ENCODE measurements around the gene ZDHHC14.
A peak's percentile ranks its signal among the peaks of the same experiment; 100 is the strongest.

Gene ZDHHC14

DNA sequence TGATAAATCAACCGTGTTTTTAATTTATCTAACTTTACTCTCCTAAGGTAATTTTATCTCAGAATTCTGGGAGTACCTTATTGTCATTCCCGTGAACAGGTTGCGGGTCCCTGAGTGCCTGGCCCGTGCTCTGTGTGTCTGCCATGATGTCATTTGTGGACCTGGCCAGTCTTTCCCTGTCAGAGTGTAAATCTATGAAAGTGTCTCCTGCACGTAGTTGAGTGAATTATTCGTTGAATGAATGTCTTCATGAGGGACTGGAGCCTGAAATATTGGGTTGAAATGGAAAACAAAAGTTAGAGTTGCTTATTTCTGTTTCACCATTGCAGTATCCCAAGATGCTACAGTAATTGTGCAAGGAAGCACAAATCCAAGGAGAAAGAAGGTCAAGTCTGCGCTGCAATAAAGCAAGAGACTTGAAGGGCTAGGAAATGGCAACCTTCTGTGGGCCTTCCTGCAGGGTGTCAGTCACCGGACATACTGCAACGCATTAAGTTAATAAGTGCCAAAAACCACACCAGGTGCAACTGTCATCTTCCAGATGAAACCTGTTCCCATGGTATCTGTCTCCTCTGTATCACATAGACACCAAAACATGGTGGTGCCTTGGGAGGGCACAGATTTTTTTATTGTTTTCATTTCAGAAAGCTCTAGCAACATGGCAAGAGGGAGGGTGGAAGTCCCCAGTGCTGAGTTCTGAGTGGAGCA, 135.5 kb downstream of the ZDHHC14 start:
- DNase-seq (ENCODE audit: low spot score), result no peak

DNA sequence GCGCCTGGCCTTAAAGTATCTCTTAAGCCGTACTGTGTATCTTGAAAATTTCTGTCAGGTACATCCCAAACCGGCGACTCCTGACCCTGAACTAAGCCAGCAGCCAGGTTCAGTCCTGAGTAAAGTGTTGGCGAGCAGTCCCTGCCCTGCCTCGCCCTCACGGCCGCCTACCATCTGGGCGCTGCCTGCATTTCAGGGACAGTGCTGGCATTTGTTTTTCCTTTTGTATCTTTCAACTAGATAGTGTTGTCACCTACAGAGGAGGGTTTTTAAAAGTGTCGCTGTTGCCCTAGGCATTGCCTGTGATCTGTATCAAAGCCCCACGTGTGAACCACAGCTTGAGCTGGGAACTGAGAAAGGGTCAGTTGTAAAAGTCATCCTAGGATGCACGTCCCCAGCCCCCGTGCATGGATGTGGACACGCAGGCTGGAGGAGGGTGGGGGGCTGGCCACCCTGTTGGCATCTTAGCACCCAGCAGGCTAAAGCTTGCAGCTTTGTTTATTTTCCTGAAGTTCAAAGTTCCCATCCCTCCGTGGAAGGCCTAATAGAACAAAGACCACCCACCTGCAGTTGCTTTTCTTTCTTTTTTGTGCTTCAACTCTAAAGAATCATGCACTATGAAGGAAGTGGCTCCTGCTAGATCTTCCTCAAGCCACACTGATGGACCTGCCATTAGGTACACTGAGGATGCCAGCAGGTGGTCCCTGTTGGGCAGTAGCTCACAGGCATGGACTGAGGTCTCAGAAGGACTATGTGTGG, 136.8 kb downstream of the ZDHHC14 start:
- no peak for DNase-seq (ENCODE audit: low spot score)

DNA sequence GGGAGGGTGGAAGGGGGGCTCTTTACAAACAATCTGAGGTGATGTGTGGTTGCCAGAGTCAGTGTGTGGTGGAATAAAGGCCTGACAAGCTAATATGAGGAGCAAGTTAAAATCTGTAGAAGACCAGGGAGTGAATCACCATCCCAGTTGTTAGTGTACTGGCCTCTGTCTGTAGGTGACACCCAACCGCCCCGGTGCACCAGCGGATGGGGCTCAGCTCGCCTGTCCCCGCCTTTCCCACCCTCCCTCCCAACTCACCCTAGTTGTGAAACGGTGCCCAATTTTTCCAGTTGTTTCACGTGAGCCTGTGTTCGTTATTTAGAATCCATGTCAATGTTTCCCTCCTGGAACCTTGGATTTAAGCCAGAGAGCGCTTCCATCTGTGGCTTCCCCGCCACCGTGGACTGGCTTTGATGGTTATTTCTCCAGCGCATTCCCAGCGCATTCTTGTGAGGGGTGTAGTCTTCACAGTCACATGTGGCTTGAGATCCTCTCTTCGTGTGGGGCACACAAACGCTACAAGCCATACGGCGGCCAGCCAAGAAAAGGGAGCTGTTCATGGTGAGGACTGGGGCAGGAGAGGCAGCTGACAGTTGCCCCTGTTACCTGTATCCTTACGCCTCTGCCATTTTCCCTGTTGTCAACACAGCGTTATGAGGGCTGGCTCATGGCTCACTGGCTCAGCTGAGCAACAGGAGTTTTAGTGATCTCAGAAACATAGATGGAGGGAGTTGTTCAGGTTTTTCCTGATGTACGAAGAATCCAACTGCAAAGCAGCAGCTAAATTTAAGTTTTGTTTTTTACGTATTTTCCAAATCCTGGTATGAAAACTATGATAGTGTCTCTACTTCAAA, 137.6 kb downstream of the ZDHHC14 start:
- no peak for DNase-seq (ENCODE audit: low spot score)

DNA sequence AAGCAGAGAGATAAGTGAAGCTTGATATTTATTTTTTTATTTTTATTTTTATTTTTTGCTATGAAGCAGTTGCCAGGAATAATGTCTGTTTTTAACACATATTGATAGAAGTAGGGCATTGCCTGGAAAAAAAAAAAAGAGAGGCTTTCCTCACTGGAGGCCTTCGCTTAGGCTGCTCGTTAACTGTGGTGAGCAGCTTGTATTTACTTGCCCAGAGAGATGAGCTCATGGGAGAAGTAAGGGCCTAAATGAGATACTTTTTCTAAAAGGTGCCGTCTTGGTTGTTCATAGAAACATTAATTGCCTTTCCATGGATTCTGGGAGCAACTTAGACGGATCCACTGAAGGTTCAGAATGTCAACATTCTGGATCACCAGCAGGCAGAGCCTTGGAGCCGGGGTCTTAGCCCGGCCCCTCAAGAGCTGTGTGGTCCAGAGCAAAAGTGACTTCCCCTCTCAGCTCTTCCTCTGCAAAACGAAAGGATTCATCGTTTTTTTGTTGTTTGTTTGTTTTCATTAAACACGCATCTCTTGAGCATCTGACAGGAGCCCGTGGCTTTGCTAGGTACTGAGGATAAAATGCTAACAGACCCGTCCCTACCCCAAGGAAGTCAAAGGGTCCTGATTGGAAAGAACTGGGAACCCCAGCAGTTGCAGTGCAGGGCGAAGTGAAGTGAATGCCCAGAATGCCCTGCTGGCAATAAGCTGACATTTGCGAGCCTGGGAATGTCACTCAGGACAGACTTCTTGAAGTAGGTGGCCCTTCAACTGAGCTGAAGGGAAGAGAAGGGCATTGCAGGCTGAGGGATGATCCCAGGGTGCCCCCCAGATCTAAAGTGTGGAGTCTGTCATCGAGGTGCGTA, 138.5 kb downstream of the ZDHHC14 start:
- no peak for DNase-seq (ENCODE audit: low spot score)

DNA sequence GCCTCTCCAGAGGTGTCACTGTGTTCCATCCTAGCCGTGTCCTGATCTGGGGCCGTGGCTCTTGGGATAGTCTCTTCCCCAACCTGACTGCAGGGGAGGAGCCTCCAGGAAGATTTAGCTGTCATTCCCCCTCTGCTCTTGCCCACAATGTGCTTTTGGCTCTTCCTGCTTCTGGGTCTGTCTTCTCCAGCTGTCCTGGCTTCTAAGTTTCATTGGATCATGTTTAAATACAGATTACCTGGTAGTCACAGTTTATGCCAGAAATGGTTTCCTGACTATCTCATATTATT, 139.1 kb downstream of the ZDHHC14 start:
- no peak for DNase-seq (ENCODE audit: low spot score)

DNA sequence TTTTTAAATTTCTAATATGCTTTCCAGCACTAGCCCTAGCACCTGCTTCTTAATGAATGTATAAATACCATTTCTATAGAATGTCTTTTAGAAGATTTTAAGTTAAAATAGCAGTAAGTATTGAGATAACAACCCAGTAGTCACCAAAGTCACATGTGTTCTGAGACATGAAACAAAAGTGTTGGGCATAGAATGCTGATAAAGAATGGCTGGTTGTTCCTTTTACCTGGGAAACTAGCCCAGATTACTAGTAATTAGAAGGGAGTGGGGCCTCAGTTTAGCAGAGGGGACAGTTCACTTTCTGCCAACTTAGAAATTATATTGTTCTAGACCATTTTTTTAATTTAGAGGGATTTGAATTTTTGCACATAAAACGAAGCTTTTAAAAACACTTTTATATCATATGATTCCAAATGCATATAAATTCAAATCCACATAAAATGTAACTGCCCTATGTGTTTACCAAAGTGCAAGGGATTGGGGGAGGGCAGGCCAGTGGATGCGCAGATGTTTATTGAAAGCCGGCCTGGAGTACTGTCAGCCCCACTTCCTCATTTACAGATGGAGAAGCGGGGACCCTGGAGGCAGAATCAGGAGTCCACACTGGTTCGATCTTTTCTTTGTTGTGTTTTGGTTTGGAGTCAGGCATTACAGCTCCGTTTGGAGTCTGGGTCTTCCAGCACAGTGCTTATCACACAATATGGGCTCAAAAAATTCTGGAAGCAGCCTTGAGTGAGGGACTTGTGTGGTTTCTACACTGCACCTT, 139.8 kb downstream of the ZDHHC14 start:
- no peak for DNase-seq (ENCODE audit: low spot score)

DNA sequence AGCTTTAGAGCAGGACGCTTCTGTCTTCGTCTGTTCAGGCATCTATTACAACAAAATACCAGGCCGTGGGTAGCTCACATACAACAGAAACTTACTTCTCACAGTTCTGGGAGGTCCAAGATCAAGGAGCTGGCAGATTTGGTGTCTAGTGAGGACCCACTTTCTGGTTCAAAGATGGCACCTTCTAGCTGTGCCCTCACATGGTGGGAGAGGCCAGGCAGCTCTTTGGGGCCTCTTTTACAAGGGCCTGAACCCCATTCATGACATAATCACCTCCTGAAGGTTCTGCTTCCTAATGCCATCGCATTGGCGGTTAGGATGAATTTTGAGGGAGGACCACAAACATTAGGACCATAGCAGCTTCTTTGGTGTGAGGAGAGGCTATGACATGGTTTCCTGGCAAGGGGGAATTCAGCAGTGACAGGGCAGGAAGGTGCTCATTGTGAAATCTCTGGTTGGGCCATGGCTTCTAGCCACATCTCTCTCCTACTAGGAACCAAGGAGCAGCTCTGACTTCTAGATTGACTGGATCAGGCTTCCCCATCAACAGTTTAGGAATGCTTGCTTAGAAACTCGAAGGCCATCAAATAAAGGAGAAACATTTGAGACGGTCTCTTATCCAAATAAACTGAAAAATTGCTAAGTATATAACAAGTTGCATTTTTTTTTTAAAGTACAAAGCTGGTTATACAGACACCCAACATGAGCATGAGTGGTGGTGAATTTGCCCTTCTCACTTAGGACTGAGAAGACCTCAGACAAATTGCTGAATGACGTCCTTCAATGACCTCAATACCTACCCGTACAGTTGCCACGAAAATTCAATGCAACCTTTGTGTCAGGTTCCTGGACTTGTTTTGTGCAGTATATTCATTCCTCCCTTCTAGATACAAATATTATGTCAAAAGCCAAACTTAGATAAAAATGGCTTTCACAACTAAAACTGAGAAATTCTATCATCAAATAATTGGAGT, 140.7 kb downstream of the ZDHHC14 start:
- no peak for DNase-seq (ENCODE audit: low spot score)

DNA sequence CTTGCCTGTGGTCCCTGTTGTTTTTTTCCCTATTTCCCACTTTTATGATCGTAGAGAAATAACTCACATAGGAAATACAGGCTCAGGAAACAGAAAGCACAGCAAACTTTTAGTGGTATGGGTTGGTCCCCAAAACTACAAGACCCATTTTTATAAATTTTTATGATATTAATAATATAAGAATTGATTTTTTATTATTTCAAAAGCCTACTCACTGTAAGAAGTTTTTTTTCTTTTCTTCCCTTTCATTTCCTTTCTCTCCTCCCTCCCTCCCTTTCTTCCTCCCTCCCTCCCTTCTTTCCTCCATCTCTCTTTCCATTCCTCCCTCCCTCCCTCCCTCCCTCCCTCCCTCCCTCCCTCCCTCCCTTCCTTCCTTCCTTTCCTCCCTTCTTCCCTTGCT, 141.5 kb downstream of the ZDHHC14 start:
- no peak for DNase-seq (ENCODE audit: low spot score)

DNA sequence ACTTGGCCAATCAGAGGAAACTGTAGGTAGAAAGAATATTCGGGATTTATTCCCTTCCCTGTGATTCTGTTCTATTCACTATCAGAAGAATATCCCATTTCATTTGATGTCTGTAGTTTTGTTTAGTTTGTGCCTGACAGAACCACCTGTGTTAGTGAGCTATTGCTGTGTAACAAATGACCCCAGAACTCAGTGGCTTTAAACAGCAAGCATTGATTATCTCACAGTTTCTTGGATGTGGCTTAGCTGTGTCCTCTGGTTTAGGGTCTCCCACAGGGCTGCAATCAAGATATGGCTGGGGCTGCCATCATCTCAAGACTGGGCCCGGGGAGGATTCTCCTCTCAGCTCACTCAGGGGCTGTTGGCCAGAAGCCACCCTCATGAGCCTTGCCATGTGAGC, 143.7 kb downstream of the ZDHHC14 start:
- no peak for DNase-seq (ENCODE audit: low spot score)

DNA sequence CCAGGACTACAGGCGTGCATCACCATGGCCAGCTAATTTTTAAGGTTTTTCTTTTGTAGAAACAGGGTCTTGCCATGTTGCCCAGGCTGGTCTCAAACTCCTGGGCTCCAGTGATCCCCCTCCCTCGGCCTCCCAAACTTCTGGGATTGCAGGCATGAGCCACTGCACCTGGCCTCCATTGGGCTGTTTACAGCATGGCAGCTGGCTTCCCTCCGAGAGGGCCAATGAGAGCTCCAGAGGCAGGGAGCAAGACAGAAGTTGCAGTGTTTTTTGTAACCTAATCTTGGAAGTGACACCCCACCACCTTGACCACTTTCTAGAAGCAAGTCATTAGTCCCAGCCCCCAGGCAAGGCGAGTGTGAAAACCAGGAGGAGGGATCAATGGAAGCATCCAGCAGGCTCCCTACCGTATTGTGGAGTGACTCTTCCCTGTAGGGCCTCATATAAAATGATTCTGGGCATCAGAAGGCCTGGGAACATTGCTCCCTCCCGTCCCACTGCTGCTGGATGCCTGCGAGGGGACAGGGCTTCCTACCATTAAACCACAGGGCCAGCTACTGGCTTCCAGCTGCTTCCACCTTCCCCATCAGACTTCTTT, 144.4 kb downstream of the ZDHHC14 start:
- no peak for DNase-seq (ENCODE audit: low spot score)

DNA sequence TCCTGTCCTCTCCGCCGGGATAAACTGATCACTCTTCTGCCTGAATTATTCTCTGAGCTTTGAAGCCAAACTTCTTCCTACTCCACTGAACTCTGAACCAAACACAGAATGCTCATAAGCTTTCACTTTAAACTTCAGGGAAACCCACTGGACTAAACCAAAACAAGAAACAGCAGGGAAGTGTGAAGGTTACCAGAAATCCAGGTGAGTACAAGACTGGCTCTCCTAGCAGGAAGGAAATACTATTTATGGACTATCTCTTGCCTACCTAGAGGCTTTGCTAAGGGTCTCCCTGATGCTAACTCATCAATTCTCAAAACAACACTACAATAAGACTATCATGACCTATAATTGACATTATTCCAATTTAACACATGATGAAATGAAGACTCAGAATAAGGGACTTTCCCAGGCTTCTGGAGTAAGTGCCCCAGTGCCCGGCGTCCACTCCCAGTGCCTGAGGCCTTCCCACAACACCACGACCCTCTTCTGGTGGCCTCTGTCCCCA, 145.0 kb downstream of the ZDHHC14 start:
- DNase-seq (ENCODE audit: low spot score), result no peak

DNA sequence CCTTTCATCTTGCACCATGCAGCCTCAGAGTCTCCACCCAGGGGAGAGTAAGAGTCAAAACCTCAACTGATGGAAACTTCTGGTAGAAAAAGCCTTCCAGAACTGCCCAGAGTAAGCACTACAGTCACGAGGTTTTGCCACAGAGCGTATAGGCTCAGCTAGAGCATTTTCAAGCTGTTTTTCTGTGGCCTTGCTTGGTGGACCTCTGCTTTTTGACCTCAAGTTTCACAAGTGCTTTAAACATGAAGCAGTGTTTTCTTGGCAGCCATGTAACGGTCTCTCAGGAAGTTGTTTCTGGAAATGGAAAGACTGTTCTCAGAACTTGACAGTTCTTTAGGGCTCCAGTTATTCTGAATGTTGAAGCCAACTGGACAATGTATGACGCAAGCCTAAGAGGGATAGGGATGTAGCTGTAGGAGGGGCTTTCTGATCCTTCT, 146.5 kb downstream of the ZDHHC14 start:
- DNase-seq (ENCODE audit: low spot score), result no peak

DNA sequence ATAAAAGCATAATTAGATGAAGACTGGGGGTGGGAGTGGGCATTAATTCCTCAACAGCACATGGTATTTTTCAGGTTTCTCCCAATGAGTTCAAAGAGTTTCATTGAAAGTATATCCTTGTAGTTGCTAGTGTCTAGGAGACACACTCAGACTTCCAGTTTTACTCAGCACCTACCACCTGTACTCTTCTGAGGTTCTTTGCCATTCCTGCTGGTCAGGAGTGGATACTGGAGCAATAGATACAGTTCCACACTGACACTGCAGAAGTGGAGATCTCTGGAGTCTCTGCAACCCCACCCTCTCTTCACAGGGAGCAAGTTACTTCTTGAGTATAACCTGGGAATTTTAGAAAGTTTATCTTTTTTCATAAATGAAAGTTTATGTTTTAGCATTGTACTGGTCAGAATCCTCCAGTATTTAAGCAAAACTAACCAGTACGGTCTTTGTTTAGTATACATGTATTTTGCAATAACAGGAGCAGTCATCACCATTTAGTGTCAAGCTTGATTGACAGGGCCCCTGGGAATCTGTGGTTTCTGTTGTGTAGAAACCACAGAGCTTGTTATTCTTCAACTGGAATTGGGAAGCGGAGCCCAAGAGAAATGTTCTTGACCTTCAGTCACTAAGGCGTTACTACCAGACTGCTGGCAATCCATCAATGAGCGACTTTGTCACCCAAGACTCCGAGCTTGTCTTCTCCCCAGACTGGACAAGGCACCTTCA, 148.1 kb downstream of the ZDHHC14 start:
- peak; percentile 33 for DNase-seq (ENCODE audit: low spot score)

DNA sequence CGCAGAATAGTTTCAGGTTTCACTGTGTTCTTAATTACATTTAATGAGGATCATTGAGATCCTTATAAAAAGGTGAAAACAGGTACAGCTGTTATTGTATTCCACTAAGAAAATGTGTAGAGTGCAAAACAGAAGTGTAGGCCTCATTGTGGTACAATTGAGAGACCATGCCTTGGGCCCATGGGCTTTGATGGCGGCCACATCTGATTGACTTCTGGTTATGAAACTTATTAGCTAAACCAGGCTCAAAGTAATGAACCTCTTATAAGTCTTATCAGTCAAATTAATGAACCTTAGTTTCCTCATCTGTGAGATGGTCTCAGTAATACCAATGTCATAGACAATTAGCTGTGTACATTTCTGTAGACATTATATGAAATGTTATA, 148.7 kb downstream of the ZDHHC14 start:
- no peak for DNase-seq (ENCODE audit: low spot score)

DNA sequence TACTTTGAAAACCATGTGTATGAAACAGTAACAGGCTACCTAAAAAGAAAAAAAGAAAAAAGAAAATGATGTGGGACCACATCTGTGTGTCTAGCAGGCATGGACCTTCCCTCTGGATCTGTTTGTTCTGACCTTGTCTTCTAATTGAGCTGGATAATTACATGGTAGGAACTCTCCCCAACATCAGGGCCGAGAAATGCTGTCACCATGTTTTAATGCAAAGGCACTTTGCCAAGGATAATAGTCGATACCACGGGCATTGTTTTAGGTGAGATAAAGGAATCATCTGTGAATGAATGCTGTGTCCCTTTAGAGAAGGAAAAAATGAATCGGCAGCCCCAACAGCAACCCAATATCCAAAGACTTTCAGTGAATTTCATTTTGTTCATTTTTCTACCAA, 149.1 kb downstream of the ZDHHC14 start:
- no peak for DNase-seq (ENCODE audit: low spot score)

DNA sequence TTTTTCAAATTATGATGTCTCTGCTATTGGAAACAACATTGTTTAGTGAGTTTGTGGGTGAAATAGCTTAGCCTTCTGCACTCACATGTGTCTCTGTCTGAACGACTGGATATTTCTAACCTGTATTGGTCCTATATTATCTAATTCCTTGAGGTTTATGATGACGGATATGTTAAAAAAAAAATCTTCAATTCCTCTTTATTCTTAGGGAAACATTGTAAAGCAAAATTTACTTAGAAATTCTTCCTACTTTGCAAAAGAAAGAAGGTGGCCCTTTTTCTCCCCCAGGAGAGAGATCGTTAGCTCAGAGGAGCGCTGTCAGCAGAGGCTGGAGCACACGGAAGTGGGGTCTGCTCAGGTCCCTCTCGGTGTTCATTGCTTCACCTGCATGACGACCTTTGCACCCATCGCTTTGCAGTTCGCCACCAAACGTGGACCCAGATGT, 149.8 kb downstream of the ZDHHC14 start:
- DNase-seq (ENCODE audit: low spot score), result no peak

DNA sequence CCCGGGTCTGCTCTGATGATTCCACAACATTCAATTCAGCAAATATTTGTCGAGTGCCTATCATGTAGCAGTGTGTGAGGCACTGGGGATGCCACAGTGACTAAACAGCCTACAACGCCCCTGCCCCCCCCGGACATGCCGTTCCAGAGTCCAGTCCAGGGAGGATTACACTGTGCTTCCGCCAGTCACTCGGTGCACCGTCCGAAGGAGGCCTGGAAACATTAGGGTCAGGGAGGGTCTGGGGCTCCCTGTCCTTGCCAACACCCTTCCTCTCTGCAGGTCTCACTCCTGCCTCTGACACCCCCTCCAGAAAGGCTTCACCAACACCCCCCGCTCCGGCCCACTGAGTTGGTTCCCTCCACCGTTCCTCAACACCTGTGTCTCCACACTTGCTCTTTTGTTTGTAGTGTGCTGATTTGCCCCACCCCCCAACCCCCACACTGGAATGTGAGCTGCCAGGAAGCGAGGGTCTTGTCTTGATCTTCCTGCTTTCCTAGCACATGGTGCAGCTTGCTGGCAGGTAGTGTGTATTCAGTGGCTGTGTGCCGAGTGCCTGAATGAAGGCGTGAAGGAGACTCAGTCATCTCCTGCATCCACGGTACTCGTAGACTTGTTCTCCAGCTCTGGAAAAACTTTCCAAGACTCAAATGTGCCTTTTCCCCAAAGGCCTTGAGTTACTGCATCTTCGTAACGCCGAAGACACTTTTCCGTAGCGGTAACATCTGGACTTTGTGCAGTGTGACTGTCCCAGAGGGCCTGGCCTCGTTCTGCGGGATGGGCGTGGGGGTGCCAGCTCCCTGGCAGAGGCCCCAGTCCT, 150.4 kb downstream of the ZDHHC14 start:
- peak; percentile 58 for DNase-seq (ENCODE audit: low spot score)

DNA sequence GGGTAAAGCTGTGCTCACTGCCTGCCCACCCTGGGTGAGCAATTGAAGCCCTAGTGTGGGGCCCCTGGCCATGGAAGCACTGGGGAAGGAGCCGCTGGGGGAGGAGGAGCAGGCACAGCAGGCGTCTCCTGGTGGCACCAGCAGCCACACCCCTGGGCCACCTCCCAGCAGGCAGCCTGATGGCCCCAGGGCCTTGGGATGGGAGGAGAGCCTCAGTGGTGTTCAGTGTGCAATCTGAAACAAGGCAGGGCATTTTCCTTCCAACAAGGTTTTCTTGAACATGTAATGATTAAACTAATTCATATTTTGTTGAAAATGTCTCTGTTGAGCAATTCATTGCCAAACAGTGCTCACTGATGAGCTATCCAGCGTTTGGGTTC, 151.0 kb downstream of the ZDHHC14 start:
- no peak for DNase-seq (ENCODE audit: low spot score)

All from HuH-7.5 (cell line).